WTC11 (cell line): ENCODE measurements around the gene AKAP13. TPM values are rescaled to one million over a fixed set of nuclear protein-coding genes. Genes with fewer than 3 reads are reported as not detected.

Experiments
- ATAC-seq: fragments of 200-7000 bp; cut with Tn5 transposase; 2 replicates; pipeline ENCODE4 v1.10.0; 2021; ENCODE audit warnings: mild to moderate bottlenecking, moderate library complexity
- CTCF ChIA-PET: fragments of 300-600 bp; sonication (Branson Sonifier 250); formaldehyde crosslinking; loops from one replicate; lab custom pipeline; 2021; ENCODE audit warnings: antibody characterized with exemption; lab: Charles Lee
- POLR2A ChIA-PET: fragments of 350-600 bp; sonication (Branson Sonifier 250); formaldehyde crosslinking; loops from one replicate; lab custom pipeline; 2021; ENCODE audit warnings: antibody characterized with exemption; lab: Charles Lee
- DNase-seq: peaks from one replicate; pipeline ENCODE4 v3.0.0; 2021; ENCODE audit warnings: low spot score
- H3K27ac Mint-ChIP-seq: 2 replicates; pipeline ENCODE4 v1.8.0; 2021; ENCODE audit warnings: mixed read lengths
- H3K27me3 Mint-ChIP-seq: 2 replicates; pipeline ENCODE4 v1.8.0; 2021; ENCODE audit warnings: low read depth, mild to moderate bottlenecking, moderate library complexity, mixed read lengths
- H3K36me3 Mint-ChIP-seq: 2 replicates; pipeline ENCODE4 v1.8.0; 2021; ENCODE audit warnings: mixed read lengths
- H3K4me1 Mint-ChIP-seq: 2 replicates; pipeline ENCODE4 v1.8.0; 2022; ENCODE audit warnings: mixed read lengths
- H3K4me3 Mint-ChIP-seq: 2 replicates; pipeline ENCODE4 v1.8.0; 2021; ENCODE audit warnings: mild to moderate bottlenecking, moderate library complexity, mixed read lengths
- H3K9me3 Mint-ChIP-seq: 2 replicates; pipeline ENCODE4 v1.8.0; 2021; ENCODE audit warnings: mixed read lengths
- CBFB ChIP-seq: sonication (generic); formaldehyde crosslinking; IDR thresholded peaks from 2 replicates; pipeline ENCODE4 v1.8.1; 2022; ENCODE audit warnings: mild to moderate bottlenecking, low read depth, missing genetic modification reagents
- EMX1 ChIP-seq: fragments of 250-450 bp; sonication (Bioruptor Pico); IDR thresholded peaks from 2 replicates; pipeline ENCODE4 v1.8.0; 2021; ENCODE audit warnings: mild to moderate bottlenecking
- ESRRA ChIP-seq: sonication (generic); formaldehyde crosslinking; IDR thresholded peaks from 2 replicates; pipeline ENCODE4 v1.8.1; 2022; ENCODE audit warnings: mild to moderate bottlenecking, missing genetic modification reagents, borderline replicate concordance
- FOXJ3 ChIP-seq: sonication (generic); formaldehyde crosslinking; IDR thresholded peaks from 2 replicates; pipeline ENCODE4 v1.9.0; 2021; ENCODE audit warnings: missing genetic modification reagents, mild to moderate bottlenecking, borderline replicate concordance
- GABPB1 ChIP-seq: sonication (generic); formaldehyde crosslinking; IDR thresholded peaks from 2 replicates; pipeline ENCODE4 v1.8.1; 2023; ENCODE audit warnings: mild to moderate bottlenecking, missing genetic modification reagents
- OVOL2 ChIP-seq: fragments of 250-450 bp; sonication (Bioruptor Pico); IDR thresholded peaks from 2 replicates; pipeline ENCODE4 v1.9.0; 2021; ENCODE audit warnings: mild to moderate bottlenecking, borderline replicate concordance
- SMAD3 ChIP-seq: sonication (generic); formaldehyde crosslinking; IDR thresholded peaks from 2 replicates; pipeline ENCODE4 v1.8.0; 2022; ENCODE audit warnings: missing genetic modification reagents, mild to moderate bottlenecking, borderline replicate concordance
- ZBTB21 ChIP-seq: sonication (generic); formaldehyde crosslinking; IDR thresholded peaks from 2 replicates; pipeline ENCODE4 v1.8.1; 2023; ENCODE audit warnings: mild to moderate bottlenecking, missing genetic modification reagents, borderline replicate concordance
- ZNF317 ChIP-seq: sonication (generic); formaldehyde crosslinking; IDR thresholded peaks from 2 replicates; pipeline ENCODE4 v1.8.1; 2023; ENCODE audit warnings: low read depth, mild to moderate bottlenecking, moderate library complexity, missing genetic modification reagents, borderline replicate concordance
- total RNA-seq: library from RNA; stranded (reverse); gene quantifications from 3 replicates; pipeline ENCODE4 v1.2.3, GENCODE V29; 2021
- TF ChIP-seq, protein P1 (sequence below): sonication (generic); formaldehyde crosslinking; IDR thresholded peaks from 2 replicates; pipeline ENCODE4 v1.8.0; 2022; ENCODE audit warnings: mild to moderate bottlenecking, missing genetic modification reagents
- TF ChIP-seq, protein P2 (sequence below): fragments of 200-600 bp; IDR thresholded peaks from 2 replicates; pipeline ENCODE4 v1.8.0; 2022; ENCODE audit warnings: antibody characterized with exemption
- TF ChIP-seq, protein P3 (sequence below): sonication (generic); formaldehyde crosslinking; IDR thresholded peaks from 2 replicates; pipeline ENCODE4 v1.8.1; 2022; ENCODE audit warnings: low read depth, mild to moderate bottlenecking, moderate library complexity, missing genetic modification reagents, borderline replicate concordance
- TF ChIP-seq, protein P4 (sequence below): sonication (generic); formaldehyde crosslinking; IDR thresholded peaks from 2 replicates; pipeline ENCODE4 v1.8.1; 2023; ENCODE audit warnings: mild to moderate bottlenecking, missing genetic modification reagents
- TF ChIP-seq, protein P5 (sequence below): sonication (generic); formaldehyde crosslinking; IDR thresholded peaks from 2 replicates; pipeline ENCODE4 v1.8.0; 2022; ENCODE audit warnings: mild to moderate bottlenecking, missing genetic modification reagents
- TF ChIP-seq, protein P6 (sequence below): sonication (generic); formaldehyde crosslinking; IDR thresholded peaks from 2 replicates; pipeline ENCODE4 v1.8.1; 2022; ENCODE audit warnings: missing genetic modification reagents, borderline replicate concordance

Gene AKAP13
- total RNA-seq, 1 experiment from 2014 or later: 50.3 TPM

DNA sequence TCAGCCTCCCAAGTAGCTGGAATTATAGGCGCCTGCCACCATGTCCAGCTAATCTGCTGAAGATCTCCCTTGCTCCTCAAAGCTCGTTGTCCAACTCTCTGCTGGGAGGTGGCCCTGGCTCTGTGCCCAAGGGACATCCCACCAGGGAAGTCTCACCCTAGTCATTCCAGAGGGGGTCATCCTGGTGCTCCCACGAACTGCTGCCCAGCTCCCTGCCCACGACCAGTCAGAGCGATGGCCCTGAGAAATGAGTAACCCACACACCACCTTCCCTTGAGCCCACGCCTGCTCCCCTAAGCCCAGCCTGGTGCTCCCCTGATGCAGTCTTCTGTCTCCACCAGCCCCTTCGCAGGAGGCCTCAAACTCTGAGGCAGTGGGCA is 409.1 kb downstream of the AKAP13 start (continued):
- no peak for TF ChIP-seq ZBTB21 (CRISPR knock-in tag)
- TF ChIP-seq CBFB: no peak

DNA sequence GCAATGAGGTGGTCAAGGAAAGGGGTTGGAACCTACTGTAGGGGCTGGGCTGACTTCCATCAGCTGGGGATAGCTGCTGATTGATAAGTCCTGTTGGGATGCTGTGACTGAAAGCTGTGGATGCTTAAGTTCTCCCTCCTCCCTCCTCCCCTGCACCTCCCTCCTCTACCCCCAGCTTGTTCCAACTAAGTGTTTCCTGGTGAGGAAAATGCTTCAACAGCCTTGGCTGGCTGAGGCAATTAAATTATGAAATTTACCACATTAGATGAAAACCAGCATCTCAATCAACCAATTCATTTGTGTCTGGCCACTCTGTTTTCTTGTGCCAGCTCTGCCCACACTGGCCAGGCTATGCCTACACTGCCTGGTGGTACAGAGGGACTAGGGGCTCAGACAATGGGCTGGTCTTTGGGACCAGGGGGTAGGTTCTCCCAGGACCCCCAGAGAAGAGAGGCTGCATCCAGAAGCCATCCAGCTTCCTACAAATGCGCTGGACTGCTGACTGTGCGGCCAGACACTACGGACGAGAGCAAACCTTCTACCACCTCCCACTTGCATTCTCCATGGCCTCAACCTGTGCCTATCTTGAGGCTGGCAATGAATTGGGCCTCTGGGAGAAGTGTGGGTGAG is 411.8 kb downstream of the AKAP13 start:
- TF ChIP-seq EMX1 (CRISPR knock-in tag) (no peak), FOXJ3 (CRISPR knock-in tag) (no peak), ESRRA (CRISPR knock-in tag) (no peak), ZNF317 (CRISPR knock-in tag) (no peak), OVOL2 (no peak), GABPB1 (CRISPR knock-in tag) (no peak), SMAD3 (CRISPR knock-in tag) (no peak)
- TF ChIP-seq, protein P1, sequence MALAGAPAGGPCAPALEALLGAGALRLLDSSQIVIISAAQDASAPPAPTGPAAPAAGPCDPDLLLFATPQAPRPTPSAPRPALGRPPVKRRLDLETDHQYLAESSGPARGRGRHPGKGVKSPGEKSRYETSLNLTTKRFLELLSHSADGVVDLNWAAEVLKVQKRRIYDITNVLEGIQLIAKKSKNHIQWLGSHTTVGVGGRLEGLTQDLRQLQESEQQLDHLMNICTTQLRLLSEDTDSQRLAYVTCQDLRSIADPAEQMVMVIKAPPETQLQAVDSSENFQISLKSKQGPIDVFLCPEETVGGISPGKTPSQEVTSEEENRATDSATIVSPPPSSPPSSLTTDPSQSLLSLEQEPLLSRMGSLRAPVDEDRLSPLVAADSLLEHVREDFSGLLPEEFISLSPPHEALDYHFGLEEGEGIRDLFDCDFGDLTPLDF (CRISPR knock-in tag): no peak
- TF ChIP-seq, protein P2, sequence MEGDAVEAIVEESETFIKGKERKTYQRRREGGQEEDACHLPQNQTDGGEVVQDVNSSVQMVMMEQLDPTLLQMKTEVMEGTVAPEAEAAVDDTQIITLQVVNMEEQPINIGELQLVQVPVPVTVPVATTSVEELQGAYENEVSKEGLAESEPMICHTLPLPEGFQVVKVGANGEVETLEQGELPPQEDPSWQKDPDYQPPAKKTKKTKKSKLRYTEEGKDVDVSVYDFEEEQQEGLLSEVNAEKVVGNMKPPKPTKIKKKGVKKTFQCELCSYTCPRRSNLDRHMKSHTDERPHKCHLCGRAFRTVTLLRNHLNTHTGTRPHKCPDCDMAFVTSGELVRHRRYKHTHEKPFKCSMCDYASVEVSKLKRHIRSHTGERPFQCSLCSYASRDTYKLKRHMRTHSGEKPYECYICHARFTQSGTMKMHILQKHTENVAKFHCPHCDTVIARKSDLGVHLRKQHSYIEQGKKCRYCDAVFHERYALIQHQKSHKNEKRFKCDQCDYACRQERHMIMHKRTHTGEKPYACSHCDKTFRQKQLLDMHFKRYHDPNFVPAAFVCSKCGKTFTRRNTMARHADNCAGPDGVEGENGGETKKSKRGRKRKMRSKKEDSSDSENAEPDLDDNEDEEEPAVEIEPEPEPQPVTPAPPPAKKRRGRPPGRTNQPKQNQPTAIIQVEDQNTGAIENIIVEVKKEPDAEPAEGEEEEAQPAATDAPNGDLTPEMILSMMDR: no peak
- TF ChIP-seq, protein P3, sequence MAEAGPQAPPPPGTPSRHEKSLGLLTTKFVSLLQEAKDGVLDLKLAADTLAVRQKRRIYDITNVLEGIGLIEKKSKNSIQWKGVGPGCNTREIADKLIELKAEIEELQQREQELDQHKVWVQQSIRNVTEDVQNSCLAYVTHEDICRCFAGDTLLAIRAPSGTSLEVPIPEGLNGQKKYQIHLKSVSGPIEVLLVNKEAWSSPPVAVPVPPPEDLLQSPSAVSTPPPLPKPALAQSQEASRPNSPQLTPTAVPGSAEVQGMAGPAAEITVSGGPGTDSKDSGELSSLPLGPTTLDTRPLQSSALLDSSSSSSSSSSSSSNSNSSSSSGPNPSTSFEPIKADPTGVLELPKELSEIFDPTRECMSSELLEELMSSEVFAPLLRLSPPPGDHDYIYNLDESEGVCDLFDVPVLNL: no peak
- TF ChIP-seq, protein P4, sequence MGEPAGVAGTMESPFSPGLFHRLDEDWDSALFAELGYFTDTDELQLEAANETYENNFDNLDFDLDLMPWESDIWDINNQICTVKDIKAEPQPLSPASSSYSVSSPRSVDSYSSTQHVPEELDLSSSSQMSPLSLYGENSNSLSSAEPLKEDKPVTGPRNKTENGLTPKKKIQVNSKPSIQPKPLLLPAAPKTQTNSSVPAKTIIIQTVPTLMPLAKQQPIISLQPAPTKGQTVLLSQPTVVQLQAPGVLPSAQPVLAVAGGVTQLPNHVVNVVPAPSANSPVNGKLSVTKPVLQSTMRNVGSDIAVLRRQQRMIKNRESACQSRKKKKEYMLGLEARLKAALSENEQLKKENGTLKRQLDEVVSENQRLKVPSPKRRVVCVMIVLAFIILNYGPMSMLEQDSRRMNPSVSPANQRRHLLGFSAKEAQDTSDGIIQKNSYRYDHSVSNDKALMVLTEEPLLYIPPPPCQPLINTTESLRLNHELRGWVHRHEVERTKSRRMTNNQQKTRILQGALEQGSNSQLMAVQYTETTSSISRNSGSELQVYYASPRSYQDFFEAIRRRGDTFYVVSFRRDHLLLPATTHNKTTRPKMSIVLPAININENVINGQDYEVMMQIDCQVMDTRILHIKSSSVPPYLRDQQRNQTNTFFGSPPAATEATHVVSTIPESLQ (CRISPR knock-in tag): no peak
- TF ChIP-seq, protein P5, sequence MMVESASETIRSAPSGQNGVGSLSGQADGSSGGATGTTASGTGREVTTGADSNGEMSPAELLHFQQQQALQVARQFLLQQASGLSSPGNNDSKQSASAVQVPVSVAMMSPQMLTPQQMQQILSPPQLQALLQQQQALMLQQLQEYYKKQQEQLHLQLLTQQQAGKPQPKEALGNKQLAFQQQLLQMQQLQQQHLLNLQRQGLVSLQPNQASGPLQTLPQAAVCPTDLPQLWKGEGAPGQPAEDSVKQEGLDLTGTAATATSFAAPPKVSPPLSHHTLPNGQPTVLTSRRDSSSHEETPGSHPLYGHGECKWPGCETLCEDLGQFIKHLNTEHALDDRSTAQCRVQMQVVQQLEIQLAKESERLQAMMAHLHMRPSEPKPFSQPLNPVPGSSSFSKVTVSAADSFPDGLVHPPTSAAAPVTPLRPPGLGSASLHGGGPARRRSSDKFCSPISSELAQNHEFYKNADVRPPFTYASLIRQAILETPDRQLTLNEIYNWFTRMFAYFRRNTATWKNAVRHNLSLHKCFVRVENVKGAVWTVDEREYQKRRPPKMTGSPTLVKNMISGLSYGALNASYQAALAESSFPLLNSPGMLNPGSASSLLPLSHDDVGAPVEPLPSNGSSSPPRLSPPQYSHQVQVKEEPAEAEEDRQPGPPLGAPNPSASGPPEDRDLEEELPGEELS (CRISPR knock-in tag): no peak
- TF ChIP-seq, protein P6, sequence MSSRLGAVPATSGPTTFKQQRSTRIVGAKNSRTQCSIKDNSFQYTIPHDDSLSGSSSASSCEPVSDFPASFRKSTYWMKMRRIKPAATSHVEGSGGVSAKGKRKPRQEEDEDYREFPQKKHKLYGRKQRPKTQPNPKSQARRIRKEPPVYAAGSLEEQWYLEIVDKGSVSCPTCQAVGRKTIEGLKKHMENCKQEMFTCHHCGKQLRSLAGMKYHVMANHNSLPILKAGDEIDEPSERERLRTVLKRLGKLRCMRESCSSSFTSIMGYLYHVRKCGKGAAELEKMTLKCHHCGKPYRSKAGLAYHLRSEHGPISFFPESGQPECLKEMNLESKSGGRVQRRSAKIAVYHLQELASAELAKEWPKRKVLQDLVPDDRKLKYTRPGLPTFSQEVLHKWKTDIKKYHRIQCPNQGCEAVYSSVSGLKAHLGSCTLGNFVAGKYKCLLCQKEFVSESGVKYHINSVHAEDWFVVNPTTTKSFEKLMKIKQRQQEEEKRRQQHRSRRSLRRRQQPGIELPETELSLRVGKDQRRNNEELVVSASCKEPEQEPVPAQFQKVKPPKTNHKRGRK (CRISPR knock-in tag): no peak
- Mint-ChIP-seq H3K27ac (no peak overlapping the region), H3K4me3 (no peak overlapping the region; the same call in 1 of the 2 replicates), H3K4me1 (peaks cover 59% of the 10 kb centered on the region), H3K9me3 (0 out of 2 replicates have a peak, but pooled peaks cover 3% of the 10 kb centered on the region), H3K36me3 (peaks cover 4% of the 10 kb centered on the region; the same call in 1 of the 2 replicates), H3K27me3 (peaks cover 13% of the 10 kb centered on the region)
- ChIA-PET CTCF (interaction anchor here (1.4 to 2.4 kb wide), 2 partner anchors 11 to 44 kb away, joined by 3 to 6 read pairs; no protein-coding TSS in a partner anchor), POLR2A (no interaction called here)
- DNase-seq (no peak), ATAC-seq (no peak)
